Stomach (tissue), 9 donors: ENCODE data around the gene BMPR2. TPM values are rescaled to one million over a fixed set of nuclear protein-coding genes. Genes with fewer than 3 reads are reported as not detected.

Experiments used
- DNase-seq, 2 donors: peaks; one replicate each; pipeline versions ENCODE4 v3.0.0 to v3.0.0-alpha.2; 2013 to 2019
- H3K27ac ChIP-seq, 5 donors: fragments of 200-600 bp in 4 of 5; sonication (generic) in 4 of 5; one replicate each; pipeline ENCODE4 v1.5.1; 2013 to 2019; ENCODE audit warnings: mild to moderate bottlenecking in 1 of 5, moderate library complexity in 1 of 5
- H3K27me3 ChIP-seq, 3 donors: fragments of 200-600 bp; sonication (generic); one replicate each; pipeline ENCODE4 v1.5.1; 2017 to 2019; ENCODE audit warnings: mixed run types in 1 of 3
- H3K36me3 ChIP-seq, 4 donors: fragments of 200-600 bp; sonication (generic); 1 replicate in 3 of 4; 2 replicates in 1 of 4; pipeline ENCODE4 v1.5.1; 2016 to 2019
- H3K4me1 ChIP-seq, 4 donors: fragments of 200-600 bp; sonication (generic); one replicate each; pipeline ENCODE4 v1.5.1; 2016 to 2019
- H3K4me3 ChIP-seq, 4 donors: fragments of 200-600 bp; sonication (generic) in 3 of 4; one replicate each; pipeline ENCODE4 v1.5.1; 2016 to 2019; ENCODE audit warnings: mild to moderate bottlenecking in 1 of 4
- H3K9me3 ChIP-seq, 4 donors: fragments of 200-600 bp; sonication (generic); one replicate each; pipeline ENCODE4 v1.5.1; 2016 to 2019
- CTCF ChIP-seq, 7 experiments: fragments of 450-650 bp in 4 of 7; fragments of 200-600 bp in 3 of 7; sonication (generic) in 3 of 7; IDR thresholded peaks; one replicate each; pipeline ENCODE4 v1.5.1; 2016 to 2019; ENCODE audit warnings: antibody characterized with exemption in 7 of 7, control low read depth in 2 of 7, mild to moderate bottlenecking in 1 of 7
- EP300 ChIP-seq: sonication (generic); formaldehyde crosslinking; IDR thresholded peaks from one replicate; pipeline ENCODE4 v1.6.1; 2017; ENCODE audit warnings: antibody characterized with exemption
- POLR2A ChIP-seq, 4 donors: fragments of 450-650 bp; IDR thresholded peaks; one replicate each; pipeline ENCODE4 v1.6.1; 2016; ENCODE audit warnings: antibody characterized with exemption in 4 of 4, control low read depth in 2 of 4, mild to moderate bottlenecking in 1 of 4, moderate library complexity in 1 of 4
- POLR2AphosphoS5 ChIP-seq, 3 donors: sonication (generic); formaldehyde crosslinking; IDR thresholded peaks; one replicate each; pipeline ENCODE4 v1.6.1; 2016; ENCODE audit warnings: antibody characterized with exemption in 3 of 3
- WGBS, 5 donors: extraction: QIAGEN DNeasy Blood & Tissue Kit in 3 of 5; methylation state at CpG; one replicate each; pipeline versions ENCODE4 v1.1.5 to v1.1.7; 2013 to 2018; 5-methylcytosine and 5-hydroxymethylcytosine counted together
- intact Hi-C: fragments of 100-400 bp; cut with DNase I; formaldehyde crosslinking; loops from one replicate; pipeline ENCODE4 v1.15.1; 2023; ENCODE audit warnings: low total_unique reads
- polyA plus RNA-seq, 3 donors: library from polyadenylated mRNA; stranded (reverse); fragments of 200-250 nt; gene quantifications; one replicate each; pipeline ENCODE4 v1.2.3, GENCODE V29; 2013
- total RNA-seq, 5 donors: library from RNA; depleted of rRNA; stranded (reverse); fragments of >200 nt; gene quantifications; one replicate each; pipeline versions ENCODE4 v1.1.0 to v1.2.3, GENCODE V29; 2014 to 2016
- donor health status: healthy with polysubstance abuse.
- donor health status: Bipolar disorder and iron deficiency.
- donor health status: healthy.

The BMPR2 gene
- total and polyA plus RNA-seq, 8 donors: 2.8 to 48.3 (median 16.2) TPM

GRCh38 chr2:202444000-202444399 lies 67.9 kb downstream of the BMPR2 start:
- Histone ChIP-seq H3K27me3 (no peaks in the 10 kb centered on the region), H3K4me3 (no peak overlapping the region), H3K4me1 (peaks cover 0 to 15% (median 6%) of the 10 kb centered on the region in 4 donors), H3K36me3 (no peaks in the 10 kb centered on the region), H3K9me3 (no peaks in the 10 kb centered on the region), H3K27ac (no peak overlapping the region)
- intact Hi-C loops: no loop called here
- DNase-seq: no peak
- WGBS, 5 donors: 94 to 98% (median 97%) methylated on average over 4 of the region's 4 CpGs
- no peak for TF ChIP-seq POLR2AphosphoS5 (IDR thresholded peaks at IDR 0.05)
- no peak for TF ChIP-seq EP300
- no peak for TF ChIP-seq POLR2A (IDR thresholded peaks at IDR 0.05)
- no peak for TF ChIP-seq CTCF (IDR thresholded peaks at IDR 0.05)

- WGBS, 5 donors: 79 to 89% (median 85%) methylated on average over 3 of the region's 3 CpGs
- Histone ChIP-seq H3K4me3 (no peak overlapping the region), H3K36me3 (no peaks in the 10 kb centered on the region), H3K4me1 (peaks cover 5 to 31% (median 17%) of the 10 kb centered on the region in 4 donors), H3K9me3 (no peaks in the 10 kb centered on the region), H3K27me3 (no peaks in the 10 kb centered on the region), H3K27ac (no peak overlapping the region)
- no peak for DNase-seq
- TF ChIP-seq EP300 (no peak), POLR2A (IDR thresholded peaks at IDR 0.05) (no peak), POLR2AphosphoS5 (IDR thresholded peaks at IDR 0.05) (no peak), CTCF (IDR thresholded peaks at IDR 0.05) (no peak)
- intact Hi-C loops: no loop called here
Observed at GRCh38 chr2:202449344-202449743, 73.2 kb downstream of the BMPR2 start.

GRCh38 chr2:202450785-202451184 lies 74.7 kb downstream of the BMPR2 start:
- peak in 1 of 2 donors; percentile 23 for DNase-seq
- Histone ChIP-seq H3K27ac (peak overlapping the region in 3 of 5 donors; percentile 47 to 61 (median 50)), H3K27me3 (no peaks in the 10 kb centered on the region), H3K36me3 (no peaks in the 10 kb centered on the region), H3K9me3 (no peaks in the 10 kb centered on the region), H3K4me3 (no peak overlapping the region), H3K4me1 (peaks cover 5 to 34% (median 20%) of the 10 kb centered on the region in 4 donors)
- intact Hi-C loops: no loop called here
- TF ChIP-seq POLR2AphosphoS5 (IDR thresholded peaks at IDR 0.05): peak in 1 of 3 donors; percentile 28
- TF ChIP-seq CTCF (IDR thresholded peaks at IDR 0.05): no peak
- no peak for TF ChIP-seq POLR2A (IDR thresholded peaks at IDR 0.05)
- no peak for TF ChIP-seq EP300

GRCh38 chr2:202452744-202453143 lies 76.6 kb downstream of the BMPR2 start:
- H3K36me3 ChIP-seq: no peaks in the 10 kb centered on the region
- intact Hi-C loops: no loop called here
- no peaks in the 10 kb centered on the region for H3K9me3 ChIP-seq
- TF ChIP-seq EP300 (no peak), CTCF (IDR thresholded peaks at IDR 0.05) (no peak), POLR2AphosphoS5 (IDR thresholded peaks at IDR 0.05) (no peak), POLR2A (IDR thresholded peaks at IDR 0.05) (no peak)
- H3K4me3 ChIP-seq: no peak overlapping the region
- 95 to 100% (median 97%) methylated on average over 1 of the region's 1 CpG for WGBS, 5 donors
- H3K4me1 ChIP-seq: peaks cover 5 to 34% (median 20%) of the 10 kb centered on the region in 4 donors
- no peak for DNase-seq
- no peak overlapping the region for H3K27ac ChIP-seq
- H3K27me3 ChIP-seq: no peaks in the 10 kb centered on the region
